ENCODE data around the gene MCMBP.

The MCMBP gene

DNA sequence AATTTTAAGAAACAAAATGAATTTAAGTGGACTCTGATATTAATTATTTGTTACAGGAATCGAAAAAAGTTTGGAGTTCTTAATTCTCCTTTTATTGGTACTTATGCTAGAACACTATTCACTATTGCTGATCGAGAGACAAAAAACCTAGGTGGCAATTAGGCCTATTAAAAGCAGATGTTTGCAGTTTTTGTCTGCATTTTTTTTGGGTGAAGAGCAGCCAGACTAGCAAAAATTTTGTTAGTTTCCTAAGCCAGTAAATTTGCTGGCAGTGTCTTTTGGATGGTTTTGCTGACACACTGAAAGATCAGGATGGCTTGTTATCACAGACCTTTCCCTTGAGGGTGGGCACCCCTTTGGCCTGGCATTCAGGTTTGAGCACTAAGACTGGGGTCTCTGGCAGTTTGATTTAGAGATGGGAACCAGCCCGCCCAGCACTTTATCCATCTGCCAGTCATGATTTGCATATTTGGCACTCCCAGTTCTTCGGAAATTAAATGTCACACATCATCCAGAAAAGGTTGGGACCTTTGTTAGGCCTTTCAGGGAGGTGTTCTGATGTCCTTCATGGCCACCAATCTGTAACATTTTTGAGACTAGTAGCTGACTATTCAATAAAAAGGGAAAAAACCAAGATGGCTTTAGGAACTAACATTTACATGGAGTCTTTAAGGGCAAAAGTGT is 89.5 kb downstream of the MCMBP start:
- no peak for DNase-seq (ENCODE audit: low read depth in 2 of 2)

DNA sequence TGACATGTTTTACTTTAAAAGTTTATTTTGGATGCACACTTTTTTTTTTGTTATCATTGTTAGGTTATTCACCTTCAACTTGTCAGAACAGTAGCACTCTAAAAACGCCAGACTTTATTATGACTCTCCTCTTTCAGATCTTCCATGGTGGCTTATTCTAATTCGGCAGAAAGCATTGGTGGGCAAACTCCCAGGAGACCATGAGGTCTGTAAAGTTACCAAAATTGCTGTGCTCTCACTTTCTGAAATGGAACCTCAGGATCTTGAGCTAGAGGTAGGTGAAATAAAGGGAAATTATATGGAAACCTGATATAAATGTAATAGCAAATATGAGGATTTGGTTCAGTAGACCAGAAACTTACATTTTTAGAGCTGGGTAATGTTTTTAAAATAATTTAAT is 91.1 kb downstream of the MCMBP start:
- DNase-seq (ENCODE audit: low read depth in 2 of 2), result no peak

DNA sequence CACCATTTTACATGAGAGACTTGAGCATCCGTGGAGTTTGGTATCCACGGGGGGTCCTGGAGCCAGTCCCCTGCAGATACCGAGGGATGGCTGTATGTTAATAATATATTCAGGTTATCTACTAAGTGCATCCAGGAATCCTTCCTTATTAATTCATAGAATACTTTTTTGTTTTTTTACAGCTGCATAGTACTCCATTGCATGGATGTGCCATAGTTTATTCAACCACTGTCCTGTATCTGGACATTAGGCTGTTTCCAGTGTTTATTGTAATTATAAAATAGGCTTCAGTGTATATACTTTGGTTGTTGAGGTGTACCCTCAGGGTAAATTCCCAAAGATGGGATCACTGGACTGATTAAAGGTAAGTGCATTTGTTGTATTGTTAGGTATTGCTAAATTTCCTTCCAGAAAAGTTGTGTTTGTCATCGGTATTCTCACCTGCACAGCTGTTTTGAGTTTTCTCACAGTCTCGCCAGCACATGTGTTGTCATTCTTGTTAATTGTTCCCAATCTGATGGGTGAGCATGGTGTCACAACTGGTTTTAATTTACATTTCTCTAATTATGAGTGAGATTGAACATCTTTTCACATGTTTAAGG is 91.7 kb downstream of the MCMBP start:
- DNase-seq (ENCODE audit: low read depth in 2 of 2), result no peak
